NCI-H1417 (cell line): ENCODE measurements around the gene TJP3.
A peak's percentile ranks its signal among the peaks of the same experiment; 100 is the strongest.

Experiments
- DNase-seq, 3 experiments: peaks; one replicate each; lab custom pipeline; 2025; lab: John Stamatoyannopoulos, UW

Gene TJP3

GRCh38 chr19:3671680-3672574 is 36.3 kb upstream of the TJP3 start:
- DNase-seq, result peak in 2 of 3 experiments; percentile 50 to 51

- no peak for DNase-seq
These were observed 35.6 kb upstream of the TJP3 start for GRCh38 chr19:3672575-3672948.

- DNase-seq, result no peak
These were observed 35.2 kb upstream of the TJP3 start for GRCh38 chr19:3672993-3673392.

- no peak for DNase-seq
These were observed 34.4 kb upstream of the TJP3 start for GRCh38 chr19:3673506-3674439.

GRCh38 chr19:3674784-3675543 is 33.2 kb upstream of the TJP3 start:
- no peak for DNase-seq

- no peak for DNase-seq
These were observed 30.0 kb upstream of the TJP3 start for GRCh38 chr19:3678188-3678587.

- no peak for DNase-seq
These were observed 29.0 kb upstream of the TJP3 start for GRCh38 chr19:3679138-3679537.

- DNase-seq, result no peak
These were observed 28.6 kb upstream of the TJP3 start for GRCh38 chr19:3679581-3679980.

- DNase-seq, result no peak
These were observed 27.2 kb upstream of the TJP3 start for GRCh38 chr19:3680939-3681338.

- DNase-seq, result no peak
These were observed 25.9 kb upstream of the TJP3 start for GRCh38 chr19:3682286-3682685.

- no peak for DNase-seq
These were observed 25.3 kb upstream of the TJP3 start for GRCh38 chr19:3682741-3683404.

- no peak for DNase-seq
These were observed 24.7 kb upstream of the TJP3 start for GRCh38 chr19:3683405-3684053.

- no peak for DNase-seq
These were observed 23.9 kb upstream of the TJP3 start for GRCh38 chr19:3684054-3684816.

GRCh38 chr19:3684817-3685410 is 23.3 kb upstream of the TJP3 start:
- DNase-seq, result no peak

GRCh38 chr19:3687393-3687773 is 20.8 kb upstream of the TJP3 start:
- no peak for DNase-seq

- peak in 2 of 3 experiments; percentile 90 to 94 for DNase-seq
These were observed 20.1 kb upstream of the TJP3 start for GRCh38 chr19:3687774-3688706.

GRCh38 chr19:3690551-3691371 is 17.4 kb upstream of the TJP3 start:
- DNase-seq, result no peak

GRCh38 chr19:3691372-3691716 is 16.8 kb upstream of the TJP3 start:
- no peak for DNase-seq
